Mesenchymal stem cell (in vitro differentiated cells and primary cell): ENCODE measurements around the gene EPAS1.

ENCODE experiments used
- DNase-seq: peaks from one replicate; pipeline ENCODE4 v3.0.0-alpha.2; 2013
- H2AFZ ChIP-seq: one replicate; pipeline ENCODE4 v1.6.1; 2013; ENCODE audit warnings: low read depth, mild to moderate bottlenecking, control low read depth, inconsistent platforms, low read length, moderate library complexity
- H2AK5ac ChIP-seq: 2 replicates; pipeline ENCODE4 v1.6.1; 2013; ENCODE audit warnings: low read length, moderate library complexity, mild to moderate bottlenecking, inconsistent platforms; ENCODE audit not compliant: severe bottlenecking
- H2BK120ac ChIP-seq: one replicate; pipeline ENCODE4 v1.6.1; 2013; ENCODE audit warnings: low read depth, mild to moderate bottlenecking, inconsistent platforms, low read length, moderate library complexity
- H2BK12ac ChIP-seq, 2 experiments: one replicate each; pipeline ENCODE4 v1.6.1; 2013; ENCODE audit warnings: inconsistent platforms in 2 of 2, low read length in 2 of 2, mild to moderate bottlenecking in 2 of 2, moderate library complexity in 2 of 2, control low read depth in 1 of 2
- H2BK15ac ChIP-seq: one replicate; pipeline ENCODE4 v1.6.1; 2013; ENCODE audit warnings: mild to moderate bottlenecking, low read depth, inconsistent platforms; ENCODE audit not compliant: poor library complexity, severe bottlenecking
- H2BK5ac ChIP-seq: 2 replicates; pipeline ENCODE4 v1.6.1; 2013; ENCODE audit warnings: low read depth, mild to moderate bottlenecking, low read length, control low read depth, inconsistent platforms; ENCODE audit not compliant: poor library complexity, severe bottlenecking
- H3K14ac ChIP-seq, 2 experiments: one replicate each; pipeline ENCODE4 v1.6.1; 2013; ENCODE audit warnings: inconsistent platforms in 2 of 2, low read length in 2 of 2, control low read depth in 1 of 2, mild to moderate bottlenecking in 1 of 2, moderate library complexity in 1 of 2
- H3K18ac ChIP-seq, 2 experiments: one replicate each; pipeline ENCODE4 v1.6.1; 2013; ENCODE audit warnings: inconsistent platforms in 2 of 2, low read length in 2 of 2, control low read depth in 1 of 2, low read depth in 1 of 2, mild to moderate bottlenecking in 1 of 2
- H3K23ac ChIP-seq, 2 experiments: one replicate each; pipeline ENCODE4 v1.6.1; 2013; ENCODE audit warnings: inconsistent platforms in 2 of 2, low read length in 2 of 2, mild to moderate bottlenecking in 2 of 2, moderate library complexity in 2 of 2, control low read depth in 1 of 2
- H3K27ac ChIP-seq: 2 replicates; pipeline ENCODE4 v1.5.1; 2013; ENCODE audit warnings: mild to moderate bottlenecking, moderate library complexity, low read length, control low read depth, inconsistent platforms; ENCODE audit not compliant: poor library complexity, severe bottlenecking
- H3K27me3 ChIP-seq, 2 experiments: 2 replicates each; pipeline versions ENCODE4 v1.6.1 to v1.7.0; 2013; ENCODE audit warnings: low read length in 2 of 2, mild to moderate bottlenecking in 2 of 2, moderate library complexity in 2 of 2, control low read depth in 1 of 2, inconsistent platforms in 1 of 2; ENCODE audit not compliant: control insufficient read depth in 1 of 2, insufficient read depth in 1 of 2
- H3K36me3 ChIP-seq, 2 experiments: 2 replicates each; pipeline versions ENCODE4 v1.6.1 to v1.7.0; 2013; ENCODE audit warnings: low read length in 2 of 2, control low read depth in 1 of 2, inconsistent platforms in 1 of 2, low read depth in 1 of 2, mild to moderate bottlenecking in 1 of 2; ENCODE audit not compliant: insufficient read depth in 2 of 2, control insufficient read depth in 1 of 2
- H3K4ac ChIP-seq, 2 experiments: one replicate each; pipeline ENCODE4 v1.6.1; 2013; ENCODE audit warnings: inconsistent platforms in 2 of 2, low read length in 2 of 2, mild to moderate bottlenecking in 2 of 2, moderate library complexity in 2 of 2, control low read depth in 1 of 2, low read depth in 1 of 2
- H3K4me1 ChIP-seq: 2 replicates; pipeline ENCODE4 v1.6.1; 2013; ENCODE audit warnings: low read depth, low read length, control low read depth; ENCODE audit not compliant: control insufficient read depth, insufficient read depth
- H3K4me2 ChIP-seq: 2 replicates; pipeline ENCODE4 v1.6.1; 2013; ENCODE audit warnings: low read length, mild to moderate bottlenecking, inconsistent platforms; ENCODE audit not compliant: poor library complexity, severe bottlenecking
- H3K4me3 ChIP-seq, 2 experiments: 2 replicates each; pipeline versions ENCODE4 v1.5.1 to v1.7.0; 2013; ENCODE audit warnings: low read length in 2 of 2, mild to moderate bottlenecking in 2 of 2, control low read depth in 1 of 2, low read depth in 1 of 2; ENCODE audit not compliant: insufficient read depth in 1 of 2
- H3K79me1 ChIP-seq: replicated peaks from 2 replicates; pipeline ENCODE4 v1.6.1; 2013; ENCODE audit warnings: mild to moderate bottlenecking, control low read depth, low read length, inconsistent platforms; ENCODE audit not compliant: poor library complexity, severe bottlenecking
- H3K9ac ChIP-seq: 2 replicates; pipeline ENCODE4 v1.7.0; 2013; ENCODE audit warnings: mild to moderate bottlenecking, low read length, moderate library complexity
- H3K9me3 ChIP-seq: 2 replicates; pipeline ENCODE4 v1.7.0; 2013; ENCODE audit warnings: mild to moderate bottlenecking, low read length; ENCODE audit not compliant: control insufficient read depth
- H4K8ac ChIP-seq: one replicate; pipeline ENCODE4 v1.6.1; 2013; ENCODE audit warnings: inconsistent platforms, mild to moderate bottlenecking, low read length, moderate library complexity
- H4K91ac ChIP-seq: one replicate; pipeline ENCODE4 v1.6.1; 2013; ENCODE audit warnings: mild to moderate bottlenecking, low read length, inconsistent platforms
- WGBS: methylation state at CpG from one replicate; pipeline ENCODE4 v1.1.7; 2013; ENCODE audit warnings: mixed read lengths; 5-methylcytosine and 5-hydroxymethylcytosine counted together

Gene EPAS1

DNA sequence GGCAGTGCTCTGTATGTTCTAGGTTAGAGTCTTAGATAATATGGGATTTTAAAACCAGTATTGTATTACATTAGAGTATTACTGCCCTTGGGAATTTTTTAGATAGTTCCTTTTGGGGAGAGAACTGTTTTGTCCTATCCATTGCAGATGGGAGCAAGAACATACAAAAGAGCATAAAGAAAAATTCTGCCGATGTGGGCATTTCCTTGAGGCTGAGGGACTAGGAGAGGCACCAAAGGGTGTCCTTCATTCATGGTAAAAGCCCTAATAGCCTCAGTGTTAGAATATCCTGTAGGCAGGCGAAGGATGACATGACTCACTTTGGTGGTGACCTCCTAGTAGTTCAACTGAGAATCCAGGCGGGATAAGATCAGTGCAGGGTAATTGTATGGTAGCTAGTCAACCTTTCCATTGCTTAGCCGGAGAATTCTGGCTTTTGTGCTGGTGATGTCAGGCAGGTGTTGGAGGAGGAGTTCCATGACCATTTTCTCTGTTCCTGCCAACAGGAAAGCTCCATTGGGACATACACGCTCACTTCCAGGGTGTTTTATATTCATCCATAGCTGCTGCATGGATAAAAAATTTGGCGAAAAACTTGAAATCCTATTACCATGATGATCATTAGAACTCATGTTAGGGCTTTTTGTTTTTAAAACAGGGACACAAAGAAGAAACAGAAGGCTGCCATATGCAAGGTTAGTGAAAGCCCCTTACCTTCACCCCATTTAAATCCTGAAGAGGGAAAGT lies 28.1 kb downstream of the EPAS1 start:
- Histone ChIP-seq H3K4me3 (no peak overlapping the region), H2BK5ac (no peak overlapping the region), H2BK120ac (no peak overlapping the region), H3K4me1 (peaks cover 14% of the 10 kb centered on the region), H3K36me3 (no peaks in the 10 kb centered on the region), H3K79me1 (peaks cover 25% of the 10 kb centered on the region), H2AK5ac (no peak overlapping the region), H3K27ac (no peak overlapping the region), H3K4me2 (no peak overlapping the region), H4K8ac (no peak overlapping the region), H3K14ac (no peak overlapping the region), H4K91ac (no peak overlapping the region), H3K4ac (peak overlapping the region in 1 of 2 experiments; percentile 37), H3K9me3 (no peaks in the 10 kb centered on the region), H3K9ac (no peak overlapping the region), H3K23ac (no peak overlapping the region), H3K27me3 (no peaks in the 10 kb centered on the region), H3K18ac (no peak overlapping the region), H2BK12ac (no peak overlapping the region), H2AFZ (no peak overlapping the region), H2BK15ac (peak overlapping the region; percentile 19)
- peak; percentile 76 for DNase-seq
- 85% methylated on average over 4 of the region's 6 CpGs for WGBS

DNA sequence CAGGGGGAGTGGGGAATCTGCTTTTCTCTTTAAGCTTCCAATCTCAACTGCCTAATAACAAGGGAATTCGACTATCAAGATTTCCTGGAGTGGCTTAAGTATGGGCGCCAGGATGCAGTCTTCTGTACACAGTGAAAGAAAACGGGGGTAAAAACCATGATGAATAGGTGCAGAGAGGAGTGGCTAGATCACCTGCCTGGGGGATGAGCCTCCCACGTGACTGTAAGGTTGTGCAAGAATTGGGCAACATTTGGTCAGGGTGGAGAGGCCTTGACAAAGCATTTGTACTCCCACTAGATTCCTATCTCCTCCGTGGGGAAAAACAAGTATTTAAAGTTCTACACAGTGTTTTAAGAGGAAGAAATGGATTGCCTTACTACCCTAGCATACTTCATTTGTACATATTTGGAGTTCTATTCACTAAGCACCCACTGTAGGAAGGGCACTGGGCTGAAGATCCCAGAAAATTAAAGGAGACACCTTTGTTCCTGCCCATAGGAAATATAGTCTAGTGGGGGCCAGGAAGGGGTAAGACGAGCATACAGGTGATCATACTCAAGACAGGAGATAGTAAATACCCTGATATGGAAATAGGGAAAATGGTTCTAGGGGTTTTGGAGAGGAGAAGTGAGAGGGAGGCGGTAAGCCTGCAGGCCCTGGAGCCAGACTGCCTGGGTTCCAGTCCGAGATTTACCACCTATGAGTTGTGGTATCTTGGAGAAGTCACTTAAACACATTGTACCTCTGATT lies 29.2 kb downstream of the EPAS1 start:
- Histone ChIP-seq H4K91ac (no peak overlapping the region), H3K9ac (no peak overlapping the region), H3K27ac (no peak overlapping the region), H2AFZ (no peak overlapping the region), H4K8ac (no peak overlapping the region), H3K27me3 (no peaks in the 10 kb centered on the region), H2BK120ac (no peak overlapping the region), H3K23ac (no peak overlapping the region), H3K4me3 (no peak overlapping the region), H3K4me1 (peaks cover 19% of the 10 kb centered on the region), H2BK5ac (no peak overlapping the region), H3K36me3 (no peaks in the 10 kb centered on the region), H2BK15ac (no peak overlapping the region), H3K79me1 (peaks cover 29% of the 10 kb centered on the region), H3K4me2 (no peak overlapping the region), H3K14ac (no peak overlapping the region), H2AK5ac (peak overlapping the region; percentile 13), H3K18ac (peak overlapping the region in 1 of 2 experiments; percentile 59), H3K4ac (no peak overlapping the region), H2BK12ac (peak overlapping the region in 1 of 2 experiments; percentile 11), H3K9me3 (no peaks in the 10 kb centered on the region)
- no peak for DNase-seq
- WGBS = 87% methylated on average over 7 of the region's 8 CpGs

DNA sequence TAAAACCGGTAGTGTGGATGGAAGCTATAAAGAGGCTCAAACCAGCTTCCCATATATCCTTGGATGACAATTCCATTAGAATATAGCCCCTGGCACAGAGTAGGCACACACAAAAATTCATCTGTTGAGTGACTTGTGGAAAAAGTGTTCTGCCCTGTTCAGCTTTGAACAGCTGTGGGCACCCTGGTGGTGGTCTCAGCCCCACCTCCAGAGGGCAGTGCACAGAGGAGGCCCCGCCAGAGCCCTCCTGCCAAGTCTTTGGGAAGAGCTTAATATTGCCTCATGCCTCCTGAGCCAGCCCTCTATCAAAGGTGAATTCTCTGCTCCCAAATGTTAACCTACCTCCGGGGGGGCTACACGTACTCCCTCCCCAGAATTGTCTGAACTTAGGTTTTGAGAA lies 30.4 kb downstream of the EPAS1 start:
- Histone ChIP-seq H3K14ac (no peak overlapping the region), H3K4me1 (peaks cover 26% of the 10 kb centered on the region), H3K27me3 (no peaks in the 10 kb centered on the region), H3K18ac (peak overlapping the region in 1 of 2 experiments; percentile 26), H3K27ac (no peak overlapping the region), H2AFZ (no peak overlapping the region), H3K23ac (no peak overlapping the region), H3K4me2 (no peak overlapping the region), H3K36me3 (no peaks in the 10 kb centered on the region), H3K79me1 (peaks cover 30% of the 10 kb centered on the region), H4K8ac (no peak overlapping the region), H2BK15ac (no peak overlapping the region), H2BK120ac (no peak overlapping the region), H4K91ac (peak overlapping the region; percentile 67), H3K4ac (peak overlapping the region in 1 of 2 experiments; percentile 24), H3K9ac (no peak overlapping the region), H2BK12ac (no peak overlapping the region), H3K4me3 (no peak overlapping the region), H3K9me3 (no peaks in the 10 kb centered on the region), H2BK5ac (no peak overlapping the region), H2AK5ac (peak overlapping the region; percentile 5)
- WGBS = 100% methylated on average over 3 of the region's 4 CpGs
- DNase-seq = no peak

DNA sequence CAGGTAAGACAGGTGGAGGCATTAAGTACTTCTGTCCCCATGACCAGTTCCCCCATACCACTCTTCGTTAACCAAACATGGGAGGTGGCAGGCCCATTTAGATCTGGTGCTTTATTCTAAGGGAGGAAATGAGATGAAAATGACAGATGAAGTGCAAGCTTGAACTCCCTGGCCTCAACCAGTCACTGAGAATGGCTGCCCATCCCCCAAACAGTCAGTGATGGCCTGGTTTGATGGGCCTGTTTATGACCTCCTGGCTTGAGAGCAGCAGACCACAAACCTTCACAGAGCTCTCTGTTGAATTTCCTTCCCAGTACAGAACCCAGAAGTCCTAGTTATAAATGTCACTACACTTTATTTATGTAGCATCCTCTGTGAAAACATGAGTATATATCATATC lies 31.1 kb downstream of the EPAS1 start:
- Histone ChIP-seq H2BK5ac (no peak overlapping the region), H3K27ac (no peak overlapping the region), H3K9me3 (no peaks in the 10 kb centered on the region), H4K8ac (no peak overlapping the region), H3K18ac (peak overlapping the region; percentile 5 to 26), H3K23ac (no peak overlapping the region), H2BK120ac (no peak overlapping the region), H2BK15ac (no peak overlapping the region), H3K27me3 (no peaks in the 10 kb centered on the region), H3K79me1 (peaks cover 31% of the 10 kb centered on the region), H2AFZ (no peak overlapping the region), H3K14ac (no peak overlapping the region), H3K4ac (no peak overlapping the region), H3K36me3 (no peaks in the 10 kb centered on the region), H2BK12ac (peak overlapping the region in 1 of 2 experiments; percentile 18), H3K4me1 (peaks cover 30% of the 10 kb centered on the region), H3K4me2 (no peak overlapping the region), H2AK5ac (peak overlapping the region; percentile 44), H3K9ac (no peak overlapping the region), H4K91ac (no peak overlapping the region), H3K4me3 (no peak overlapping the region)
- peak; percentile 51 for DNase-seq
- 40% methylated on average over 1 of the region's 1 CpG for WGBS
